ENCODE data around the gene AHRR. TPM values are rescaled to one million over a fixed set of nuclear protein-coding genes. Genes with fewer than 3 reads are reported as not detected.

AHRR gene
- total and polyA plus RNA-seq, 10 of the 15 experiments (the other 5 are each of a cell fraction or from before 2014, with no cell fraction given), result 0.90 to 35.2 (median 19.2) TPM

- Histone ChIP-seq H2AFZ (ENCODE audit: control insufficient read depth, low read depth, low read length) (peak overlapping the region; percentile 48), H3K79me2 (ENCODE audit: control insufficient read depth, insufficient read depth, low read length) (peaks cover 59% of the 10 kb centered on the region), H3K27me3 (replicated peaks in 1 of 2; ENCODE audit: control insufficient read depth in 2 of 2, insufficient read depth in 2 of 2, low read length in 1 of 2) (no peaks in the 10 kb centered on the region), H3K4me3 (peak overlapping the region; percentile 65), H3K4me2 (ENCODE audit: control insufficient read depth, insufficient read depth) (peak overlapping the region; percentile 93), H3K9me3 (replicated peaks; ENCODE audit: control insufficient read depth, insufficient read depth, low read length) (peaks cover under 1% of the 10 kb centered on the region; the same call in 2 of the 3 replicates), H3K27ac (ENCODE audit: control insufficient read depth, insufficient read depth) (peak overlapping the region; percentile 98), H3K9ac (ENCODE audit: control insufficient read depth, insufficient read depth, low read length) (peak overlapping the region; percentile 94), H3K4me1 (ENCODE audit: control insufficient read depth, insufficient read depth, low read length) (peaks cover 80% of the 10 kb centered on the region), H4K20me1 (ENCODE audit: control insufficient read depth, insufficient read depth) (no peaks in the 10 kb centered on the region), H3K36me3 (ENCODE audit: control insufficient read depth in 2 of 2, insufficient read depth in 2 of 2, low read length in 1 of 2) (peaks cover 19 to 55% of the 10 kb centered on the region in 2 experiments)
- peak; percentile 80 for FAIRE-seq
- RAD21 ChIA-PET (ENCODE audit: unreplicated experiment), result interaction anchor here (1.2 to 2.5 kb wide), 3 partner anchors 19 to 53 kb away, joined by 3 to 13 read pairs (median 5); partner anchors contain the start of gene AHRR
- in situ Hi-C loops (cut with MboI), result no loop called here
- ATAC-seq, result peak; percentile 50
- SMC1A ChIA-PET (ENCODE audit: uncharacterized antibody, unreplicated experiment), result interaction anchor here (0.7 to 1.0 kb wide), 5 partner anchors 9 to 57 kb away, joined by 3 to 4 read pairs (median 3); no protein-coding TSS in a partner anchor
- TSS peak; percentile 69 for BruUV-seq (replicated peaks)
- no peak for DNase-seq (ENCODE audit: low read depth, low spot score)
- 2% methylated on average over 42 of the region's 86 CpGs for WGBS (ENCODE audit: insufficient coverage, insufficient replicate concordance, low lambda C conversion rate, missing lambda C conversion rate)
- POLR2A ChIA-PET, result interaction anchor here (0.6 to 1.2 kb wide), 6 partner anchors 8 to 59 kb away, joined by 3 to 6 read pairs (median 4); no protein-coding TSS in a partner anchor
- intact Hi-C loops (cut with micrococcal nuclease; ENCODE audit: unreplicated experiment), result loop anchor here (2.0 kb wide), 1 partner anchor 51 kb away; no protein-coding TSS in a partner anchor
- CTCF ChIA-PET, result interaction anchor here (1.1 to 1.3 kb wide), 2 partner anchors 50 to 52 kb away, joined by 3 to 7 read pairs; no protein-coding TSS in a partner anchor
- peak; percentile 91 for TF ChIP-seq MEF2A (IDR thresholded peaks at IDR 0.05; ENCODE audit: insufficient read depth, low read depth, low read length)
- TF ChIP-seq ZNF217 (IDR thresholded peaks at IDR 0.05), result peak; percentile 90
- no peak for TF ChIP-seq ZNF384 (IDR thresholded peaks at IDR 0.05; ENCODE audit: borderline replicate concordance, low read depth, low read length)
- TF ChIP-seq MAX (IDR thresholded peaks at IDR 0.05; ENCODE audit: low read depth, low read length), result no peak
- no peak for TF ChIP-seq ESRRA (IDR thresholded peaks at IDR 0.05; ENCODE audit: low read length)
- no peak for TF ChIP-seq JUND (IDR thresholded peaks at IDR 0.05; ENCODE audit: low read depth, low read length)
- TF ChIP-seq BRCA1 (IDR thresholded peaks at IDR 0.05; ENCODE audit: low read depth, low read length), result no peak
- TF ChIP-seq CUX1 (IDR thresholded peaks at IDR 0.05; ENCODE audit: insufficient replicate concordance, low read depth, low read length), result no peak
- TF ChIP-seq NR2C1 (IDR thresholded peaks at IDR 0.05), result 0 out of 2 replicates have a peak, but pooled peaks have one; percentile 30
- no peak for TF ChIP-seq ZNF622 (IDR thresholded peaks at IDR 0.05)
- peak; percentile 67 for TF ChIP-seq CREM (IDR thresholded peaks at IDR 0.05; ENCODE audit: low read depth)
- peak; percentile 9 for TF ChIP-seq MEF2B (IDR thresholded peaks at IDR 0.05; ENCODE audit: partially characterized antibody, poor library complexity, severe bottlenecking)
- no peak for TF ChIP-seq NFIC (IDR thresholded peaks at IDR 0.05; ENCODE audit: low read depth, low read length)
- TF ChIP-seq CREB1 (IDR thresholded peaks at IDR 0.05; ENCODE audit: low read depth), result no peak
- peak; percentile 95 for TF ChIP-seq IKZF1 (conservative IDR thresholded peaks at IDR 0.05)
- peak; percentile 95 for TF ChIP-seq BACH1 (IDR thresholded peaks at IDR 0.05; ENCODE audit: borderline replicate concordance)
- no peak for TF ChIP-seq SIX5 (IDR thresholded peaks at IDR 0.05; ENCODE audit: low read depth, low read length, severe bottlenecking)
- TF ChIP-seq CBFB (IDR thresholded peaks at IDR 0.05; ENCODE audit: low read depth), result no peak
- no peak for TF ChIP-seq TARDBP (IDR thresholded peaks at IDR 0.05; ENCODE audit: borderline replicate concordance)
Observed at GRCh38 chr5:373710-374602, 52.4 kb downstream of the AHRR start.

Data from GM12878 (cell line).